Activated CD4-positive, alpha-beta T cell treated with anti-CD3 and anti-CD28 coated beads for 48 hours (primary cell): ENCODE measurements around the gene KRTAP9-6.
"Not testable (repeated sequence)": the region's sequence is repeated elsewhere in the genome, so short reads cannot be mapped to it uniquely, and the experiment has no call there.

ENCODE experiments used
- DNase-seq: peaks from one replicate; pipeline ENCODE4 v3.0.0-alpha.2; 2020

The KRTAP9-6 gene

GRCh38 chr17:41265078-41265477, at the start of gene KRTAP9-6:
Gene KRTAP9-6, plus strand, starts transcription at chr17:41265378. Its CDS starts 0 bp downstream, at chr17:41265378.
- DNase-seq = no peak

GRCh38 chr17:41215681-41216080, 49.5 kb upstream of the KRTAP9-6 start:
- no peak for DNase-seq

- DNase-seq = no peak
These were observed 41.4 kb upstream of the KRTAP9-6 start for GRCh38 chr17:41223821-41224220.

- no peak for DNase-seq
These were observed 39.1 kb upstream of the KRTAP9-6 start for GRCh38 chr17:41226051-41226450.

GRCh38 chr17:41226598-41227095, 38.5 kb upstream of the KRTAP9-6 start, which contains the start of gene KRTAP9-2:
Gene KRTAP9-2, plus strand, starts transcription at chr17:41226648. Its CDS starts 7 bp downstream, at chr17:41226655.
- not testable (repeated sequence) for DNase-seq

GRCh38 chr17:41230094-41230493, 35.1 kb upstream of the KRTAP9-6 start:
- DNase-seq = no peak

GRCh38 chr17:41231731-41232130, 33.4 kb upstream of the KRTAP9-6 start:
- DNase-seq = no peak

- DNase-seq = not testable (repeated sequence)
These were observed 32.6 kb upstream of the KRTAP9-6 start, which contains the start of gene KRTAP9-3 for GRCh38 chr17:41232399-41233105. Gene KRTAP9-3, plus strand, starts transcription at chr17:41232449. Its CDS starts 53 bp downstream, at chr17:41232502.

- DNase-seq = not testable (repeated sequence)
These were observed 28.1 kb upstream of the KRTAP9-6 start for GRCh38 chr17:41237116-41237515.

GRCh38 chr17:41237949-41238437, 27.2 kb upstream of the KRTAP9-6 start, which contains the start of gene KRTAP9-8:
Gene KRTAP9-8, plus strand, starts transcription at chr17:41237999. Its CDS starts 53 bp downstream, at chr17:41238052.
- DNase-seq = not testable (repeated sequence)

- not testable (repeated sequence) for DNase-seq
These were observed 18.0 kb upstream of the KRTAP9-6 start for GRCh38 chr17:41246995-41247787.

GRCh38 chr17:41249637-41250240, 15.4 kb upstream of the KRTAP9-6 start, which contains the start of gene KRTAP9-4:
Gene KRTAP9-4, plus strand, starts transcription at chr17:41249687. Its CDS starts 34 bp downstream, at chr17:41249721.
- not testable (repeated sequence) for DNase-seq

GRCh38 chr17:41251261-41251660, 13.9 kb upstream of the KRTAP9-6 start:
- no peak for DNase-seq

GRCh38 chr17:41254861-41255260, 10.3 kb upstream of the KRTAP9-6 start:
- no peak for DNase-seq

- not testable (repeated sequence) for DNase-seq
These were observed 9.5 kb upstream of the KRTAP9-6 start, which contains the start of gene KRTAP9-9 for GRCh38 chr17:41255381-41256290. Gene KRTAP9-9, plus strand, starts transcription at chr17:41255384.

GRCh38 chr17:41256291-41256685, 8.9 kb upstream of the KRTAP9-6 start:
- no peak for DNase-seq

GRCh38 chr17:41258406-41258805, 6.8 kb upstream of the KRTAP9-6 start:
- no peak for DNase-seq

GRCh38 chr17:41263212-41263611, 2.0 kb upstream of the KRTAP9-6 start:
- no peak for DNase-seq

- DNase-seq = no peak
These were observed 579 bp upstream of the KRTAP9-6 start for GRCh38 chr17:41264599-41264998.

GRCh38 chr17:41267711-41268110, 2.5 kb downstream of the KRTAP9-6 start:
- DNase-seq = no peak

- not testable (repeated sequence) for DNase-seq
These were observed 6.1 kb downstream of the KRTAP9-6 start for GRCh38 chr17:41271323-41271722.
